HS-27A (cell line): Measurements from ENCODE around the gene C2CD4D.

Experiments
- DNase-seq: peaks from one replicate; pipeline ENCODE4 v3.0.0-alpha.2; 2012; ENCODE audit warnings: low read depth, missing footprints

Gene C2CD4D

DNA sequence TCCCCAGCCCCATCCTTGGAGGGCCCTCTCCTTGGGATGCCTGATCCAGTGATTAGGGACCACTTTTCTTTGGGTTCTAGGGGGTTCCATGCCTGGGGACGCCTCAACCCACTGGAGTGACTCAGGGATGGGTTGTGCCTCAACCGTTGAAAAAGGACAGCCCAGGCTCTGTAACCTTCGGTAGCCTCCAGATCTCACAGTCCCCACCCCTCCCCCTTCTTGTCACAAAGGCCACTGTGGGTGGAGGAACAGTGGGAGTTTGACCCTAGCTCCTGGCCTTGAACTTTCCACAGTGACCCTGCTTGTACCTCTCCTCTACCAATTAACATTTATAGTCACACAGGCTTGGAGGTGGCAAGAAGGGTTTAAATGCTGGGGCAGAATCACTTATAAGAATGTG lies 5.4 kb downstream of the C2CD4D start:
- no peak for DNase-seq

GRCh38 chr1:151833172-151833900 lies 6.3 kb downstream of the C2CD4D start:
- DNase-seq = no peak

DNA sequence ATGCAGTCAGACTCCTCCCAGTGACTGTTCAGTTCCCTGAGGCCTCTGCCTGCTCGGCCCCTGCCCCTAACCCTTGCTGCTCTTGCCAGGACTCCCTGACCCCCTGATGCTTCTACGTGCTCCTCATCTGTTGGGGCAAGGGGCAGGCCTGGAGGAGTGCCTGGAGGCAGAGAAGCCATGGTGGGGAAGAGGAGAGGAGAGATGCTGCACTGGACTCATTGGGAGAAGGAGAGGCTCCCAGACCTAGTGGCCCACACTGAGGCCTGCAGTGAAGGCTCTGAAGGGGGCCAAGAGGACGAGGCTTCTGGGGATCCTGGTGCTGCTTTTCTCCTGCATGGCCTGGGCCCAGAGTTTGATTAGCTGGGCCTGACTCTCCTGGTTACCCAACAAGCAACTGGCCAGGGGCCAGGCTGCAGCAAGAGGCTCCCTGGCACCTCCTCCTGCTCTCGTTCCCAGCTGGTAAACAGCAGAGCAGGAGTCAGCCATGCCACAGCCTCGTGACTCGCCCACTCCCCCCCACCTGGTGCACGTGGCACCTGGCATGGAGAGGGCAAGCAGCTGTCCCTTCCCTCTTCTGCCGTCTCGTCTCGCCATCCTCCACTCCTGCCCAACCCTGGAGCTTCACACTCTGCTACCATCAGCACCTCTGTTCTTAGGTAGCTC lies 7.2 kb downstream of the C2CD4D start:
- DNase-seq = no peak

DNA sequence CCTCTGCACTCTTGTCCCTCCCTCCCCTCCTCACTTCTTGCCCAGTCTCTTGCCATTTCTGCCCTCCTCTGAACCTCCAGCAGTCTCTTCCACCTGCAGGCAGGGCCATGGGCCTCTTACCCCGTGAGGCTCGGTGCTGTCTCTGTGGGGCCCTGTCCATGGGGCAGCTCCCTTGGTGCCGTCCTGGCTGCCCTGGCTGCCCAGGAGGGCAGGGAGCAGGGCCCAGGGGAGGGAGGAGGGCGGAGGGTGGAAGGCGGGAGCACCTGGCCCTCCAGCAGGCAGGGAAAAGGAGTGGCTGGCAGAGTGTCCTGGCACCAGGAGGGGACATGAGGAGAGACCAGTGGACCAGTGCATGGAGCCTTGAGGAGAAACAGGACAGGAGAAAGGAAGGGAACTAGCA lies 8.0 kb downstream of the C2CD4D start, which contains the start of gene RORC:
TSS of gene RORC (minus strand) at position 198 of the 400 bp plus-strand sequence. CDS start at position 160, 38 bp downstream.
- DNase-seq = no peak

GRCh38 chr1:151831256-151831591 lies 8.4 kb downstream of the C2CD4D start:
- DNase-seq = no peak

DNA sequence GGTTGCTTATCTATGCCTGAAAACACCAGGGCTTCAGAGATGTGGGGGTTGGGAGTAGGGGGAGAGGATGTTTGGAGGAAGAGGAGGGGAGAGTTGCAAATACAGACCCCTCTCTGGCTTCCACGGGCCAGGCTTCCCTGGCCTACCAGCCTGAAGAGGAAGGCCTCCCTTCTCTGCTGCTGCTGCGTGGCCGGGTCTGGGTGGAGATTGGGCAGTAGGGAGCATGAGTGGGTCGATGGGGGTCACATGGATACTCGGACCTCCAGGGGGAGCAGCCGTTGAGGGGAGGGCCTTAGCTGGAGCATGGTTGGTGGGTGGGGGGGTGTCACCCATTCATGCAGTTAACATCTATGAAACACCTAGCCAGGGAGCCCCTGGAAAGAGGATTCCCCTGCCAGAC lies 9.6 kb downstream of the C2CD4D start:
- no peak for DNase-seq

DNA sequence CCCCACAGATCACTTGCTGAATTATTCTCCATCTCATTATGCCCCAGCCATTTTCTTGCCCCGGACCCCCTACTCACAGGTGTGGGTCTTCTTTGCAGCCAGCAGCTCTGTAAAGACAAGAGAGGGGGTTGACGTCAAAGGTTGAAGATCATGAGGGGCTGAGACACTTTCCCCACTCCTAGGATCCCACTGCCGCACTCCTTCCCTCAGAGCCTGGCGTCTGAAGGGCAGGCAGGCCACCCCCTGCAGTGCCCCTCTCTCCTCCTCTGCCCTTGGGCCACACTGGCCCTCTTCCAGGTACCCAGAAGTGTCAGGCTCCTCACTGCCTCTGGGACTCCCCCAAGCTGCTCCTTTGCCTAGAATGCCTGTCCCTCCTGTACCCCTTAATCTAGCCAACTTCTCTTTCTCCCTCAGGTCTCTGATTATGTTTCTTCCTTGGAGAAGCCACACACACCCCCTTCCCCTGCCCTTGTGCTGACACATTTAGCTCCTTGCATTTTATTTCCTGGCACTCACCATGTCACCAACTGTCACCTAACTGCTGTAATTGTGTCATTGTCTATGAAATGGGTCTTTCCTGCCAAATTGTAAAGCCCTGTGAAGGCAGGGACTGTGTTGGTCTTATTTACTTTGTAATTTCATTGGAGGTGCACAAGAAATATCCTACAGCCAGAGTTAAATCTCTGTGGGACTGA lies 10.1 kb downstream of the C2CD4D start:
- no peak for DNase-seq

- no peak for DNase-seq
Measured at GRCh38 chr1:151828921-151829320, 10.7 kb downstream of the C2CD4D start.

DNA sequence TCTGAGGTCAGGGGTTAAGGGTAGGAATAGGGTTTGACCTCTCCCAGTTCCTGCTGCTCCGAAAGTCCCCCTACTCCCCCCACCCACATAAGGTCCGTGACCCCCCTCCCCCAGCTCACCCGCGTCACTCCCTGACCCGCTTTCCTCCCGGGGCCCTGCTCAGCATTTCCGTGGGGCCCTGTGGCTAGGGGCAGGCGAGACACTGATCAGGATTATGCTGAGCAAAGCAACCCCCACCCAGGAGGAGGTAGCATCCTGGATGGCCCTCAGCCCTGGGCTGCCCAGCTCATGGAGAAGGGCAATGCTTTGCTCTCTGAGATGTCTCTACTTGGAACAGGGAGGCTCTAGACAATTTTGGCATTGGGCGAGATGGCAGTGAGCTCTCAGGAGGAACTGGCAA lies 11.8 kb downstream of the C2CD4D start:
- DNase-seq = no peak

- no peak for DNase-seq
Measured at GRCh38 chr1:151825751-151826660, 13.6 kb downstream of the C2CD4D start.

- no peak for DNase-seq
Measured at GRCh38 chr1:151825204-151825603, 14.4 kb downstream of the C2CD4D start.

- DNase-seq = no peak
Measured at GRCh38 chr1:151823175-151823574, 16.4 kb downstream of the C2CD4D start.

DNA sequence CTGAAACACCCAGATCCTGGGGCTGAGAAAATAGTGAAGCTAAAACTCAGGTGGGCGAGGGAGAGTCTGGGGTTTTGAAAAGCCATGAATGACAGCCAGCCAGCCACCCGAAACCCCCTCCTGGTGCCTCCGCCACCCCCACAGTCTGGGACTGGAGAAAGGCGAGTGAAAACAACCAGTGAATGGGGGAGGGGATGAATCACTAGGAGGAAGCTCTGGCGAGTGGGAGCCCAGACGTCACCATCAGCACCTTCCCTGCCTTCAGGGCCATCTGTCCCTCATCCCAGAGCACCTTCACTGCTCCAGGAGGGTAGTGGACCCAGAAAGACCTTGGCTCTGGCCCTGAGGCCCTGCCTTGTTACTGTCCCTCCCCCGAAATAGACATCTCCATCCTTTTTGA lies 17.2 kb downstream of the C2CD4D start:
- DNase-seq = no peak

DNA sequence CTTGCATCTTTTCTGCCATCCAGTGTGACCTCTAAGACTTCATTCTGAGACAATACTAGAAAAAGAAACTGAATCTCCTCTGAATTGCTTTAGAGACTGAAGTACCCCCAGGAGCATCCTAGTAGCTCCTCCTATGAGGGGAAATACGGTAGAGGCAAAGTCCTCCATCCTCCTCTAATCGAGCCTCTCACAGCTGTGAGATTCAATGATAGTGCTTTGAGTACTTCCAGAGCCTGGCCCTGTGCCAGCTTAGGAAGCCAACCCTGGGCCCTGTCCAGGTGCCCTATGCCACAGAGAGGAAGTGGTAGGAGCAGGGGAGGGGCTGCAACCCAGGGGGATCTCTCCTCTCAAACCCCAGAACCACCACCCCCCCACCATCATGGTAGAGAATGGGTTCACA lies 18.7 kb downstream of the C2CD4D start:
- no peak for DNase-seq

- no peak for DNase-seq
Measured at GRCh38 chr1:151819976-151820623, 19.5 kb downstream of the C2CD4D start.

GRCh38 chr1:151819227-151819835 lies 20.3 kb downstream of the C2CD4D start:
- DNase-seq = no peak

GRCh38 chr1:151817353-151817730 lies 22.3 kb downstream of the C2CD4D start:
- no peak for DNase-seq

DNA sequence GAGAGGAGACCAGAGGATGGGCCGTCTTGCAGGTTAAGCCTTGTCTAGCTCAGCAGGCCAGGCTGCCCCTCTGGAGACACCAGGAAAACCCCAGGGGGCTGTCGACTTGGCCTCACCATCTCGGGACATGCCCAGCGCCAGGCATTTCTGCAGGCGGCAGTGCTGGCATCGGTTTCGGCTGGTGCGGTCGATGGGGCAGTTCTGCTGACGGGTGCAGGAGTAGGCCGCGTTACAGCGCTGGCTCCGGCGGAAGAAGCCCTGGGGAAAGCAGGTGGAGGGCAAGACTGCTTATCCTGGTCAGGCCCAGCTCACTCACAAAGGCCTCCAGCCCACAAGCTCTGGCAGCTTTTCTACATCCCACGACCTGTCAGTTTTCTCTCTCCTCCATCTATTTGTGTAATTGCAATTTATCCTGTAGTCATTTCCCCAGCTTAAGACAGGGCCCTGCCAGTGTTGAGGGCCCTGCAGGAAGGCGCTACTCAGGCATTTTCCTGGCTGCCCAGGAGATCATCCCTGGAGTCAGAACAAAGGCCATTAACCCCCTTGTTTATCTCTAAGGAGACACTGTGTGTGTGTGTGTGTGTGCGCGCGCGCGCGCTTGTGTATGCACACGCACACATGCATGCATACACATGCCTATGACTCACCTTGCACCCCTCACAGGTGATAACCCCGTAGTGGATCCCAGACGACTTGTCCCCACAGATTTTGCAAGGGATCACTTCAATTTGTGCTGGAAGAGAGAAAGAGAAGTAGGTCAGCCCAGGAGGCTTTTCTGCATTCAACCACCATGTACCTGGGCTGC lies 22.9 kb downstream of the C2CD4D start:
- DNase-seq = no peak

DNA sequence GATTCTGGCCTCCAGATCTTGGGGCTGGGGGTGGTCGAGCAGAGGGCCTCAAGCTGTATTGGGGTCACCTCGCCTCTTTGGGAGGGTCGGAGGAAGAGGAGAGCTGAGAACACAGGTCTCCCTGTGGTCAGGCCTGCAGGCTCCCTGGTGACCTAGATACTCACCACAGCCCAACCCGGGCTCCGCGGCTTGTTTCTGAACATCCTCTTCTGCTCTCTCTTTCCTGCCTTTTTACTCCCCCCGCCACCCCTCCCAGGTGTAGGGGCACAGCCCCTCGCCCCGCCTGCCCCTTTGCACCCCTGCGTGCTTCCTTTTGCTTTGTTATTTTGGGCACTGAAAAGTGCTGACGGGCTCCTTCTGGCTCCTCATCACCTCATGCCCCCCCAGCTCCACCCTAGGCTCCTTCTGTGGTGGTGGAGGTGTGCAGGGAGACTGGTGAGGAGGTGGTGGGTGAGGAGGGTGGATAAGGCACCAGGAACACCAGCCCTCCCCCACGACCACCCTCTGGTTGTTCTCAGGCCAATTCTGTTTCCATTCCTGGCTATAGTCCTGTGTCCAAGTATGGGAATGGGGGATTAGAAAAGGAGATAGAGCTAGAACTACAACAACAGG lies 23.8 kb downstream of the C2CD4D start:
- no peak for DNase-seq

- no peak for DNase-seq
Measured at GRCh38 chr1:151814971-151815545, 24.6 kb downstream of the C2CD4D start.
